ENCODE data around the gene BNC1.
A peak's percentile ranks its signal among the peaks of the same experiment; 100 is the strongest.

BNC1 gene

DNA sequence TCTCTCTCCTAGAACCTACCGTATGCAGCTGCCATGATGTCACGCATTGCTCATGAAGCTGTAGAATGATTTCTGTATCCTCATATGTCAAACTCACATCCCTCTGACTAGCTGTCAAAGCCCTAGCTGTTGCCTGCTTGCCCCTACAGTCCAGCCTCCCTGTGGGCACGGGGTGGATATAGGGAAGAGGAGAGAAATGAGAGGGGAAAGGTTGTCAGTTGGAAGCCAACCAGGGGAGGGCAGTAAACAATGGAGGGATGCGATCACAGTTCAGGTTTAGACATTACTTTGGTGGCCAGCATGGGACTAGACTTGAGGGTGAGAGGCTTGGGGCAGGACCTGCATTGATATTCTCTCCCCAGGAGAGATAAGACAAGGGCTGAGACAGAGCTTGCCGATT lies 75.1 kb downstream of the BNC1 start:
- peaks cover 7% of the 10 kb centered on the region; the same call in 1 of the 2 replicates for H3K4me1 ChIP-seq
- H3K4me3 ChIP-seq (ENCODE audit: low read depth, low read length), result no peak overlapping the region
- peak; percentile 15 for DNase-seq
- H3K36me3 ChIP-seq, result no peaks in the 10 kb centered on the region
- TF ChIP-seq, protein P1, sequence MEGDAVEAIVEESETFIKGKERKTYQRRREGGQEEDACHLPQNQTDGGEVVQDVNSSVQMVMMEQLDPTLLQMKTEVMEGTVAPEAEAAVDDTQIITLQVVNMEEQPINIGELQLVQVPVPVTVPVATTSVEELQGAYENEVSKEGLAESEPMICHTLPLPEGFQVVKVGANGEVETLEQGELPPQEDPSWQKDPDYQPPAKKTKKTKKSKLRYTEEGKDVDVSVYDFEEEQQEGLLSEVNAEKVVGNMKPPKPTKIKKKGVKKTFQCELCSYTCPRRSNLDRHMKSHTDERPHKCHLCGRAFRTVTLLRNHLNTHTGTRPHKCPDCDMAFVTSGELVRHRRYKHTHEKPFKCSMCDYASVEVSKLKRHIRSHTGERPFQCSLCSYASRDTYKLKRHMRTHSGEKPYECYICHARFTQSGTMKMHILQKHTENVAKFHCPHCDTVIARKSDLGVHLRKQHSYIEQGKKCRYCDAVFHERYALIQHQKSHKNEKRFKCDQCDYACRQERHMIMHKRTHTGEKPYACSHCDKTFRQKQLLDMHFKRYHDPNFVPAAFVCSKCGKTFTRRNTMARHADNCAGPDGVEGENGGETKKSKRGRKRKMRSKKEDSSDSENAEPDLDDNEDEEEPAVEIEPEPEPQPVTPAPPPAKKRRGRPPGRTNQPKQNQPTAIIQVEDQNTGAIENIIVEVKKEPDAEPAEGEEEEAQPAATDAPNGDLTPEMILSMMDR (IDR thresholded peaks at IDR 0.05; ENCODE audit: low read depth, low read length), result peak; percentile 20; the same call in 1 of the 2 replicates
- no peaks in the 10 kb centered on the region for H3K27me3 ChIP-seq
- no peaks in the 10 kb centered on the region for H3K9me3 ChIP-seq

GRCh38 chr15:83208367-83208661 lies 76.2 kb downstream of the BNC1 start:
- no peak for DNase-seq
- H3K27me3 ChIP-seq, result no peaks in the 10 kb centered on the region
- TF ChIP-seq, protein P1 (IDR thresholded peaks at IDR 0.05; ENCODE audit: low read depth, low read length), result no peak; the same call in 1 of the 2 replicates
- peaks cover 7% of the 10 kb centered on the region; the same call in 1 of the 2 replicates for H3K4me1 ChIP-seq
- no peaks in the 10 kb centered on the region for H3K9me3 ChIP-seq
- H3K4me3 ChIP-seq (ENCODE audit: low read depth, low read length), result peak overlapping the region; percentile 83
- no peaks in the 10 kb centered on the region for H3K36me3 ChIP-seq

DNA sequence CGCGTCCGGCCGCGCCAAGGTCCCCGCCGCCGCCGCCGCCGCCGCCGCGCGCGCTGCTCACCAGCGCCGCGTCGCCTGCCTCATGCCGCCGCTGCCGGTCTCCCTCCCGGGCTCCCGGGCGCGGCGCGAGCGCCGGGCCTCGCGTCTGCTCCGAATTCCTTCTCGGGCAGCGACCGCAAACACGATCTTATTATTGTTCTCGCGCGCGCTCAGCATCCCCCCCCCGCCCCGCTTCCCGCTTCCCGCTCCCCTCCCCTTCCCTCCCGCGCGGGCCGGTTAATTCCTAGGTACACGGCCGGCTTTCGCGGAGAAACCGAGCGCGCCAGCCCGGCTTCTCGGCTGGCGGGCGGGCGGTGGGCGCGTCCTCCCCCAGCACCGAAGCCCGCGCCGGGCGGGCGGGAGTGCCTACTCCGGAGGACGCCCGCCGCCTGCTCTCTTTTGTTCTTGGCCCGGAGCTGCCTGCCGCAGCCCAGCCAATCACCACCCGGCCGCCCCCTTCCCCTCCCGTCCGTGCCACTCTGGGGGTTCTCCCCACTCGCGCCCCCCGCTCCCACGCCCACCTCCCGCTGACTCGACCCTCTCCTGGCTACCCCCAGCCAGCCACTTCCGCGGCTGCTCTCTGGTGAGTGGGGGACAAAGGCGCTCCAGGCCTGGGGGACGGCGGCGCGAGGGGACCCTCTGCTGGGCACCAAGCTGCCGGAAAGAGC lies 76.7 kb downstream of the BNC1 start, which contains the start of gene HDGFL3:
HDGFL3 (minus strand) TSS at position 164 of the 707 bp plus-strand sequence. CDS start 409 bp downstream, outside the sequence.
- Histone ChIP-seq H3K4me3 (ENCODE audit: low read depth, low read length) (peak within 1 kb of the TSS; percentile 83), H3K27me3 (no peaks in the 10 kb centered on the region), H3K9me3 (no peaks in the 10 kb centered on the region), H3K4me1 (peaks cover 7% of the 10 kb centered on the region; the same call in 1 of the 2 replicates), H3K36me3 (no peaks in the 10 kb centered on the region)
- TF ChIP-seq, protein P1 (IDR thresholded peaks at IDR 0.05; ENCODE audit: low read depth, low read length), result no peak
- DNase-seq, result peak; percentile 73

GRCh38 chr15:83207009-83207659 lies 77.3 kb downstream of the BNC1 start:
- peak; percentile 68 for DNase-seq

GRCh38 chr15:83206526-83207008 lies 77.9 kb downstream of the BNC1 start:
- TF ChIP-seq, protein P1 (IDR thresholded peaks at IDR 0.05; ENCODE audit: low read depth, low read length), result no peak
- DNase-seq, result peak; percentile 12
- H3K27me3 ChIP-seq, result no peaks in the 10 kb centered on the region
- H3K36me3 ChIP-seq, result no peaks in the 10 kb centered on the region; the same call in 1 of the 2 replicates
- peaks cover 7% of the 10 kb centered on the region; the same call in 1 of the 2 replicates for H3K4me1 ChIP-seq
- H3K4me3 ChIP-seq (ENCODE audit: low read depth, low read length), result peak overlapping the region; percentile 83
- no peaks in the 10 kb centered on the region for H3K9me3 ChIP-seq

More at GRCh38 chr15:83207009-83207659, 77.3 kb downstream of the BNC1 start:
- TF ChIP-seq, protein P1 (IDR thresholded peaks at IDR 0.05; ENCODE audit: low read depth, low read length), result no peak
- peak overlapping the region; percentile 83 for H3K4me3 ChIP-seq (ENCODE audit: low read depth, low read length)
- H3K27me3 ChIP-seq, result no peaks in the 10 kb centered on the region
- peaks cover 7% of the 10 kb centered on the region; the same call in 1 of the 2 replicates for H3K4me1 ChIP-seq
- H3K36me3 ChIP-seq, result no peaks in the 10 kb centered on the region; the same call in 1 of the 2 replicates
- H3K9me3 ChIP-seq, result no peaks in the 10 kb centered on the region
